ENCODE results near the gene APC2. TPM values are rescaled to one million over a fixed set of nuclear protein-coding genes. Genes with fewer than 3 reads are reported as not detected.
"Not testable (repeated sequence)": the region's sequence is repeated elsewhere in the genome, so short reads cannot be mapped to it uniquely, and the experiment has no call there.

Gene APC2
- total RNA-seq, 1 experiment from 2014 or later: 0.53 TPM

GRCh38 chr19:1494115-1494815, 44.3 kb downstream of the APC2 start:
- DNase-seq (ENCODE audit: low read depth): no peak

GRCh38 chr19:1495051-1495798, 45.3 kb downstream of the APC2 start:
- no peak for DNase-seq (ENCODE audit: low read depth)

GRCh38 chr19:1495799-1496713, 46.1 kb downstream of the APC2 start:
- DNase-seq (ENCODE audit: low read depth): no peak

GRCh38 chr19:1496714-1497577, 47.0 kb downstream of the APC2 start:
- DNase-seq (ENCODE audit: low read depth): no peak

- DNase-seq (ENCODE audit: low read depth): no peak
These were observed 47.8 kb downstream of the APC2 start for GRCh38 chr19:1497578-1498235.

GRCh38 chr19:1499231-1499630, 49.3 kb downstream of the APC2 start:
- DNase-seq (ENCODE audit: low read depth): not testable (repeated sequence)

GRCh38 chr19:1501200-1501595, 51.3 kb downstream of the APC2 start:
- DNase-seq (ENCODE audit: low read depth): no peak

GRCh38 chr19:1502433-1503088, 52.6 kb downstream of the APC2 start:
- no peak for DNase-seq (ENCODE audit: low read depth)

GRCh38 chr19:1503089-1503924, 53.4 kb downstream of the APC2 start:
- no peak for DNase-seq (ENCODE audit: low read depth)

GRCh38 chr19:1503925-1504773, 54.2 kb downstream of the APC2 start:
- DNase-seq (ENCODE audit: low read depth): no peak

GRCh38 chr19:1505012-1505411, 55.1 kb downstream of the APC2 start:
- no peak for DNase-seq (ENCODE audit: low read depth)

- DNase-seq (ENCODE audit: low read depth): no peak
These were observed 56.3 kb downstream of the APC2 start for GRCh38 chr19:1505991-1506881.

GRCh38 chr19:1507192-1507660, 57.3 kb downstream of the APC2 start:
- no peak for DNase-seq (ENCODE audit: low read depth)

- DNase-seq (ENCODE audit: low read depth): peak; percentile 88
These were observed 58.0 kb downstream of the APC2 start for GRCh38 chr19:1507763-1508506.

- DNase-seq (ENCODE audit: low read depth): no peak
These were observed 58.6 kb downstream of the APC2 start for GRCh38 chr19:1508507-1508856.

All from HT1080 (cell line).